Lung microvascular endothelial cell (primary cell): Measurements from ENCODE around the gene MAPKBP1. TPM values are rescaled to one million over a fixed set of nuclear protein-coding genes. Genes with fewer than 3 reads are reported as not detected.

Experiments used
- DNase-seq, 2 donors: peaks; one replicate each; pipeline versions ENCODE4 v3.0.0 to v3.0.0-alpha.2; 2010; ENCODE audit warnings: low read depth in 2 of 2
- total RNA-seq: library from RNA; depleted of rRNA; stranded (reverse); fragments of >200 nt; gene quantifications from 2 replicates; pipeline ENCODE4 v1.2.1, GENCODE V29; 2014

The MAPKBP1 gene
- total RNA-seq, 1 donor from 2014 or later: 7.1 TPM

GRCh38 chr15:41866872-41867579, 92.7 kb downstream of the MAPKBP1 start:
- DNase-seq: no peak

DNA sequence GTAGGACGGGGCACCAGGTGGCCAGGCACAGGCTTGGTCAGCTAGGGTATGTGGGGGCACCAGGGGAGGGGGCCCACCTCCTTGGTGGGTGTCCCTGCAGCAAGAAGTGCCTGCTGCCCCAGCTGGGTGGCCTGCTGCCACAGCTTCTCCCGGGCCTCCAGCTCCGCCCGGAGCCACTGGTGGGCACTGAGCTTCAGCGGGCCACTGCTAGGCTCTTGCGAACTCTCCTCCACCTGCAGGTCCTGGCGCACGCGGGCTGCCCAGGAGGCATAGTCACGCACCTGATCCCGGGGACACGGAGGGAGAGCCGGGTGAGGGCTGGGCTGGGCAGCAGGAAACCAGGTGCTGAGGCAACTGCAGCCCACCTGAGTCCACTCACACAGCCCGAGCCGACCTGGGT, 94.0 kb downstream of the MAPKBP1 start:
- DNase-seq: no peak

DNA sequence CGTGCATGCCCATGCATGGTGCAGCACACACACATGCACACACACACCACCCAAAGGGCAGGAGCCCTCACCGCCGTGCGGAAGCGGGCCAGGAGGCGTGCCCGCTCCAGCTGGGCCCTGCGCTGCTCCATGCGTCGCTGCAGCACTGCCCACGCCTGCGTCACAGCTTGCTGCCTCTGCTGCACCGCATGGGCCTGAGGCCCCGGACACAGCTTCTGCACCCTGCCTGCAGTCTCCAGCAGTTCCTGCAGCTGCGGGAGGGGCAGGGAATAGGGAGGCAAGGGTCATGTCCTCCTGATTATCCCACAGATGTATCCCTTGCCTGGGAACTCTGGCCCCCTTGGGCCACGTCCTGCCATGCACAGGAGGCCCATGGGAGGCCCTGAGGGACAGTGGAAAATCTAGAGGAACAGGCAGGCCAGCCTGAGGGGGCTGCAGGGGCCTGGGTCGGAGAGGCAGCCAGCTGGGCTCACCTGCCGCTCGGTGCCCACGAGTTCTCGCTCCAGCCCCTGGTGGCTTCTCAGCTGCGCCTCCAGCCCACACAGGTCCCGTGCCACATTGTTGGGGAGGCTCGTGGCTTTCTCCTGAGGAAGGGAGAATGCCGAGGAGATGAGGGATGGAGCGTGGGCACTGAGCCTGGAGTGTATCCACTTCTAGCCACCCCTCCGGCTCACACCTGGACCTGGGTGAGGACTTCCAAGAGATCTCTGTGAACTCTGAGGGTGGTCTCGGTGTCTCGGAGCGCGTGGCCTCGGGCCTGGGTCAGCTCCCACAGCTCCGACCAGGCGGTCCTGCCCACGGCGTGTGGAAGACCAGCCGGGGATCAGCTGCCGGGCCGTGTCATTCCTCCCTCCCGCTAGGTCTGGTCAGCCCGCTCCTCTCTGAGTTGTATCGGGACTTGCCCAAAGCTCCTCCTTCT, 95.7 kb downstream of the MAPKBP1 start:
- no peak for DNase-seq

DNA sequence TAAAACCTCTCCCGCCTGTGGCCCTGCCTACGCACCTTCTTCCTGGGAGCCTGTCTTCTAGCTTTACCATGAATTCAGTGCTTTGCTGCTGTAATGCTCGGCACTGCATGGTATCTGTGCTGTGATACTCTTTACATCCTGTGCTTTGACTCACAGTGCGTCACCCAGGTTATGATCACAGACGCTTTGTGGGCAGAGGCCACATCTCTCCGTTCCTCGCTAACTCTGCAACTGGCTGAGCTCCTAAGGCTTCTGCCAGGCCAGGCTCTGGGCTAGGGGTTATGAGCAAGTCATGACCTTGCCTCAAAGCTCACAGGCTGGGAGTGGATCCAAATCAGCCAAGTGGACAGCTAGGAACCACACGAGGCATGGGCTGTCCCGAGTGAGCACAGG, 96.4 kb downstream of the MAPKBP1 start:
- DNase-seq: peak in 1 of 2 donors; percentile 18

DNA sequence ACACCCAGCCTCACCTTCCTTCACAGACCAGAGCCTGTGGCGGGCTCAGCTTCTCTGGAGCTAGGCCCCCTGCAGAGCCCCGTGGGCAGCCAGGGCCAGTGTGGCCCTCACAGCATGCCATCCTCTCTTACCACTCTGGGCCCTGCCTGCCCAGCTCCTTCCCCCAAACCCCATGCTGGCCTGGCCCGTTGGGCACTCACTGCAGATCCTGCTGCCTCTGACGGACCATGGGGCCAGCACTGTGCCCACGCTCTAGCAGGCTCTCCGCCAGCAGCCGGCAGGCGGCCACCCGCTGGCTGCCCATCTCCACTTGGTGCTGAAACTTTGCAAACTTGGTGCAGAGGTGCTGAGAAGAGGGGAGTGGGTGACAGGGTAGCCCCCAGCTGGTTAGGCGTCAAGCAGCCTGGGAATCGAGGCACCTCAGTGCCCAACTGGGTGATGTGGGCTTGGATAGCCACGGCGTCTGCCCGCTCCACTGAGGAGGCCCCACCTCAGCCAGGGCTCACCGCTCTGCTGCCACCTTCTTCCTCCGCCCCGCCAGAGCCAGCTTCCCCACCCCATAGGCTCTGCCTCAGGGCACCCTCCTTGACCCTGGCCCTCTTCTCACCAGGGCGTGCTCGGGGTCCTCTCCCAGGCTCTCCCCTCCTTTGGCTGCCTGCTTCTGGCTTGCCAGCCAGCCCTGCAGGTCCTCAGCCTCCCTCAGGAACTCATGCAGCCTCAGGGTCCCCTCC, 97.1 kb downstream of the MAPKBP1 start:
- no peak for DNase-seq

GRCh38 chr15:41872166-41872747, 98.0 kb downstream of the MAPKBP1 start:
- no peak for DNase-seq

DNA sequence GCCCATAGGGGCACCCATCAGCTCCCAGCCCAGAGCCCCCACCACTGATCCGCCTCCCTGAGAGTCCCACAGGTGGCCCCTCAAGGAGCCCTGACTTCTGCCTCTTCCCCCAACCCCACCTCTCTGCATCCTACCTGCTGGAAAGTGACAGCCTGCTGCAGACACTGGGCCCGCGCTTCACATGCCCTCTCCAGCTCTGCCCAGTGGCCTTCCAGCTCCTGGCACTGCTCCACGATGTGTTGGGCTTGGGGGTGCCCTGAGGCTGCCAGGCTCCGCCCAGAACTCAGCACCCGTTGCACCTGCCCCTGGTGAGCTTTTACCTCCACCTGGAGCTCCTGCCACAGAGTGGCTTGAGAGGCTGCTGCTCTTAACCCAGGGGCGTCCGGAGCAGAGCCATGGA, 99.4 kb downstream of the MAPKBP1 start:
- DNase-seq: no peak

DNA sequence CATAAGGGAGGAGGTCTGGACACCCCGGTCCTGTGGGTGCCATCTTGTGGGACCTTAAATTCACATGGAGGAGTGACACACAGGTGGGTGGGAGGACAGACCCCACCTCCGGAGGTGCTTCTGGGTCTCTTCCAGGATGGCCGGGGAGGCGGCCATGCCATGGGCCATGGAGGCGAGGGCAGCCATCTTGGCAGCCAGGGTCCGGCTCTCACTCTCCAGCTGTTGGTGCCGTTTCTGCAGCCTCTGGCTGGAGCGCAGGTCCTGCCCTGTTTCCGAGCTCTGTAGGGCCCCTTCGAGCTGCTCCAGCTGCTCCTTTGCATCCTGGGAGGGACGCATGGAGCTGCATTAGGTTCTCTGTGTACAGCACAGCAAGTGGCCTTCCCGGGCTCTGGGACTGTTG, 100.5 kb downstream of the MAPKBP1 start:
- no peak for DNase-seq

DNA sequence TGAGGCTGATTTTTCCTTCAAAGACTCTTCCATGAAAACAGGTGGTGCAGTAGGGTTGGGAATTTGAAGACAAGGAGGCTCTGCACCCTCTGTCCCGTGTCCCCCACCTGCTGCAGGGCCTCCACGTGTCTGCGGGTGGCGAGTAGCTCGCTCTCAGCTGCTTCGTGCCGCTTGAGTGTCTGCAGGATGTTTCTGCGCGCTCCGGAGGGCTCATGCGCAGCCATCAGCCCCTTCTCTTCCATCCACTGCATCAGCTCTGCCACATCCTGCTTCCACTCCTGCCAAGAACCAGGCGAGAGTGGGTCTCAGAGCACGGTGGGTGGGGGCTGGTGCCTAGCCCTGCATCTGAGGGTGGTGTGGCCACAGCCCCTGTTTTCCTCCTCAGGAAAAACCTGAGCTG, 101.7 kb downstream of the MAPKBP1 start:
- DNase-seq: no peak

- DNase-seq: no peak
Observed at GRCh38 chr15:41876689-41877088, 102.4 kb downstream of the MAPKBP1 start.

Other genes with a start within 250 kb of the MAPKBP1 start
- gene RPAP1, start 230.2 kb upstream of the MAPKBP1 start, total RNA-seq: 7.2 and 8.5 TPM in 2 replicates
- gene TYRO3, start 215.3 kb upstream of the MAPKBP1 start, total RNA-seq: 1.6 and 2.8 TPM in 2 replicates
- 15.3 and 31.3 TPM in 2 replicates for gene MGA, start 114.1 kb upstream of the MAPKBP1 start, total RNA-seq
- gene JMJD7, start 53.6 kb downstream of the MAPKBP1 start, total RNA-seq: 1.7 and 1.8 TPM in 2 replicates
- gene PLA2G4B, start 64.4 kb downstream of the MAPKBP1 start, total RNA-seq: 0.20 and 0.22 TPM in 2 replicates
- 2.2 and 2.6 TPM in 2 replicates for gene SPTBN5, start 119.6 kb downstream of the MAPKBP1 start, total RNA-seq
- gene EHD4, start 198.1 kb downstream of the MAPKBP1 start, total RNA-seq: 54.6 and 71.7 TPM in 2 replicates
- not detected in 2 replicates for gene PLA2G4E, start 246.6 kb downstream of the MAPKBP1 start, total RNA-seq